PC-3 (cell line): ENCODE measurements around the gene HSH2D. TPM values are rescaled to one million over a fixed set of nuclear protein-coding genes. Genes with fewer than 3 reads are reported as not detected.

Experiments used
- ATAC-seq: fragments of 200-7000 bp; cut with Tn5 transposase; 2 replicates; pipeline ENCODE4 v1.9.1; 2020; ENCODE audit warnings: mild to moderate bottlenecking, moderate library complexity
- BruUV-seq: library from RNA; stranded (reverse); fragments of 400-500 nt; replicated peaks from 2 replicates; lab custom pipeline; 2021; lab: Mats Ljungman, UMichigan
- CTCF ChIA-PET: fragments of 300-600 bp; sonication (Branson Sonifier 250); formaldehyde crosslinking; loops from one replicate; lab custom pipeline; 2022; ENCODE audit warnings: antibody characterized with exemption; lab: Charles Lee
- POLR2A ChIA-PET: fragments of 300-600 bp; sonication (Branson Sonifier 250); formaldehyde crosslinking; loops from one replicate; lab custom pipeline; 2022; ENCODE audit warnings: antibody characterized with exemption; ENCODE audit not compliant: unreplicated experiment; lab: Charles Lee
- DNase-seq: peaks from one replicate; pipeline ENCODE4 v3.0.0-alpha.2; 2015
- H2AFZ ChIP-seq: fragments of 300-600 bp; sonication (generic); 2 replicates; pipeline ENCODE4 v1.6.0; 2016; ENCODE audit warnings: antibody characterized with exemption, low read length
- H3F3A ChIP-seq: fragments of 300-600 bp; sonication (generic); one replicate; pipeline ENCODE4 v1.6.0; 2017; ENCODE audit warnings: antibody characterized with exemption, low read length, control low read depth, mild to moderate bottlenecking; ENCODE audit not compliant: unreplicated experiment
- H3K27ac ChIP-seq: fragments of 300-600 bp; sonication (generic); 2 replicates; pipeline ENCODE4 v1.5.1; 2016; ENCODE audit warnings: mild to moderate bottlenecking, low read length
- H3K27me3 ChIP-seq: fragments of 300-600 bp; sonication (generic); 2 replicates; pipeline ENCODE4 v1.6.1; 2016; ENCODE audit warnings: low read length, mixed read lengths
- H3K36me3 ChIP-seq: fragments of 300-600 bp; sonication (generic); 2 replicates; pipeline ENCODE4 v1.6.1; 2016; ENCODE audit warnings: low read depth, mixed run types, low read length, mixed read lengths
- H3K4me1 ChIP-seq: fragments of 300-600 bp; sonication (generic); 2 replicates; pipeline ENCODE4 v1.5.1; 2016; ENCODE audit warnings: low read length; ENCODE audit not compliant: insufficient read depth
- H3K4me2 ChIP-seq: fragments of 300-600 bp; sonication (generic); 2 replicates; pipeline ENCODE4 v1.6.0; 2016; ENCODE audit warnings: low read length
- H3K4me3 ChIP-seq: fragments of 300-600 bp; sonication (generic); 2 replicates; pipeline ENCODE4 v1.5.1; 2016; ENCODE audit warnings: mild to moderate bottlenecking, low read length, mixed read lengths
- H3K79me2 ChIP-seq: fragments of 300-600 bp; sonication (generic); 2 replicates; pipeline ENCODE4 v1.6.1; 2017; ENCODE audit warnings: low read length, mixed read lengths
- H3K9ac ChIP-seq: fragments of 300-600 bp; sonication (generic); 2 replicates; pipeline ENCODE4 v1.6.0; 2016; ENCODE audit warnings: mild to moderate bottlenecking, low read length
- H3K9me2 ChIP-seq: fragments of 300-600 bp; sonication (generic); replicated peaks from 2 replicates; pipeline ENCODE4 v1.6.1; 2016; ENCODE audit warnings: mixed run types, low read length, mixed read lengths
- H3K9me3 ChIP-seq: fragments of 300-600 bp; sonication (generic); 2 replicates; pipeline ENCODE4 v1.6.1; 2016; ENCODE audit warnings: low read length, mixed read lengths
- H4K20me1 ChIP-seq: fragments of 300-600 bp; sonication (generic); 2 replicates; pipeline ENCODE4 v1.6.1; 2016; ENCODE audit warnings: low read length, mixed read lengths
- CTCF ChIP-seq: fragments of 300-600 bp; sonication (generic); conservative IDR thresholded peaks from 2 replicates; pipeline ENCODE4 v1.5.1; 2017; ENCODE audit warnings: antibody characterized with exemption, low read depth, mild to moderate bottlenecking, low read length
- EZH2 ChIP-seq: fragments of 300-600 bp; sonication (generic); IDR thresholded peaks from one replicate; pipeline ENCODE4 v1.6.1; 2017; ENCODE audit warnings: antibody characterized with exemption, mild to moderate bottlenecking, low read length; ENCODE audit not compliant: unreplicated experiment
- EZH2phosphoT487 ChIP-seq: fragments of 300-600 bp; sonication (generic); IDR thresholded peaks from 2 replicates; pipeline ENCODE4 v1.6.1; 2018; ENCODE audit warnings: mild to moderate bottlenecking, antibody characterized with exemption, low read length, borderline replicate concordance
- intact Hi-C: fragments of 100-400 bp; cut with micrococcal nuclease; formaldehyde crosslinking; loops from 2 replicates; pipeline ENCODE4 v1.9.0; 2023
- total RNA-seq: library from RNA; depleted of rRNA; stranded (reverse); fragments of >200 nt; gene quantifications from 2 replicates; pipeline ENCODE4 v1.2.3, GENCODE V29; 2014

Gene HSH2D
- total RNA-seq, 1 experiment from 2014 or later = 14.5 TPM

- Histone ChIP-seq H2AFZ (no peak overlapping the region), H3F3A (peaks cover 4% of the 10 kb centered on the region), H3K4me1 (peaks cover 20% of the 10 kb centered on the region), H3K79me2 (no peaks in the 10 kb centered on the region), H4K20me1 (no peaks in the 10 kb centered on the region), H3K36me3 (peaks cover 6% of the 10 kb centered on the region), H3K27me3 (no peaks in the 10 kb centered on the region), H3K4me2 (no peak overlapping the region), H3K27ac (no peak overlapping the region), H3K9ac (no peak overlapping the region), H3K9me3 (no peaks in the 10 kb centered on the region), H3K4me3 (no peak overlapping the region), H3K9me2 (no peaks in the 10 kb centered on the region)
- no peak for TF ChIP-seq EZH2phosphoT487
- no peak for TF ChIP-seq EZH2
- no peak for TF ChIP-seq CTCF
- POLR2A ChIA-PET = no interaction called here
- BruUV-seq = no TSS peak
- ATAC-seq (no peak), DNase-seq (no peak)
- CTCF ChIA-PET = no interaction called here
- intact Hi-C loops = no loop called here
Observed at GRCh38 chr19:16156904-16157303, 13.4 kb downstream of the HSH2D start.

GRCh38 chr19:16157601-16158000 lies 14.1 kb downstream of the HSH2D start:
- no peaks in the 10 kb centered on the region for H3K9me2 ChIP-seq
- H3K79me2 ChIP-seq = no peaks in the 10 kb centered on the region
- H3K27ac ChIP-seq = no peak overlapping the region
- peaks cover 6% of the 10 kb centered on the region for H3K36me3 ChIP-seq
- no peak for DNase-seq
- ChIA-PET CTCF (no interaction called here), POLR2A (no interaction called here)
- H3K4me1 ChIP-seq = peaks cover 20% of the 10 kb centered on the region
- intact Hi-C loops = no loop called here
- BruUV-seq = no TSS peak
- H3K4me3 ChIP-seq = no peak overlapping the region
- ATAC-seq = no peak
- TF ChIP-seq CTCF = no peak
- no peak for TF ChIP-seq EZH2phosphoT487
- TF ChIP-seq EZH2 = no peak
- H3K9ac ChIP-seq = no peak overlapping the region
- H2AFZ ChIP-seq = no peak overlapping the region
- H3K9me3 ChIP-seq = no peaks in the 10 kb centered on the region
- no peak overlapping the region for H3K4me2 ChIP-seq
- H3K27me3 ChIP-seq = no peaks in the 10 kb centered on the region
- no peaks in the 10 kb centered on the region for H4K20me1 ChIP-seq
- peaks cover 4% of the 10 kb centered on the region for H3F3A ChIP-seq

GRCh38 chr19:16159655-16160054 lies 16.2 kb downstream of the HSH2D start:
- Histone ChIP-seq H3K9me3 (no peaks in the 10 kb centered on the region), H4K20me1 (no peaks in the 10 kb centered on the region), H3K27me3 (no peaks in the 10 kb centered on the region), H3K4me3 (no peak overlapping the region), H3K4me1 (peaks cover 27% of the 10 kb centered on the region), H3K36me3 (no peaks in the 10 kb centered on the region), H3F3A (peaks cover 4% of the 10 kb centered on the region), H3K4me2 (no peak overlapping the region), H3K79me2 (no peaks in the 10 kb centered on the region), H2AFZ (no peak overlapping the region), H3K27ac (peak overlapping the region; percentile 99), H3K9ac (peak overlapping the region; percentile 84; the same call in 1 of the 2 replicates), H3K9me2 (no peaks in the 10 kb centered on the region)
- no peak for TF ChIP-seq EZH2phosphoT487
- no peak for TF ChIP-seq EZH2
- TF ChIP-seq CTCF = no peak
- POLR2A ChIA-PET = no interaction called here
- intact Hi-C loops = no loop called here
- ATAC-seq (no peak), DNase-seq (no peak)
- no TSS peak for BruUV-seq
- CTCF ChIA-PET = interaction anchor here (0.6 kb wide), 1 partner anchor 23 kb away, joined by 3 read pairs; no protein-coding TSS in a partner anchor
